Measurements from ENCODE around the gene NHEJ1.

DNA sequence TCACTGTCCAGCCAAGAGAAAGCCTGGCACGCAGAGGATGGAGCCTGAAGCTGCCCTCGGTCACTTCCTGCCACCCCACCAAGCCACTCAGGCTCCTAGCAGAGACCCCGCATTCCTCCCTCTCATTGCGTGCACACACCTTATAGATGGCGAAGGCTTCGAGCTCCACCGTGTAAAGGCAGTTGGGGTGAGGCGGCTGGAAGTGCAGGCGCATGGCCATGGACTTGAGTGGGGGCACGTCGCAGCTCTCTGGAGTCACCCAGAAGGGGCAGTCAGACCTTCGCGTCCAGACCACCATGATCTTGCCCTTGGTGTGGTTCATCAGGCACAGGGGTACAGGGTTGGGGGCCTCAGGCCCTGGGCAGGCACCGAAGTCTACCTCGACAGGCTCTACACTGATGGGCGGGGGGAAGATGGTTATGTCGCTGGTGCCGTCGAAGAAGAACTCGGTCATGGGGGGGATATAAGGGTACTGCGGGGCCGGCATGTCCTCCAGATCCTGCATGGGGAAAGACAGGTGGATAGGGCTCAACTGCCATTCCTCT, 133.0 kb downstream of the NHEJ1 start:
- TF ChIP-seq GRHL2 (CRISPR knock-in tag; IDR thresholded peaks at IDR 0.05; ENCODE audit: insufficient replicate concordance, severe bottlenecking) (no peak), CREB1 (CRISPR knock-in tag; IDR thresholded peaks at IDR 0.05) (no peak), ZNF219 (CRISPR knock-in tag; IDR thresholded peaks at IDR 0.05; ENCODE audit: borderline replicate concordance) (no peak), SMAD3 (CRISPR knock-in tag; IDR thresholded peaks at IDR 0.05; ENCODE audit: borderline replicate concordance) (no peak), FOXP1 (CRISPR knock-in tag; IDR thresholded peaks at IDR 0.05; ENCODE audit: borderline replicate concordance) (no peak), NFYB (CRISPR knock-in tag; conservative IDR thresholded peaks at IDR 0.05; ENCODE audit: low read depth) (no peak), TCF7 (CRISPR knock-in tag; IDR thresholded peaks at IDR 0.05; ENCODE audit: low read depth) (no peak)
- TF ChIP-seq, protein P1, sequence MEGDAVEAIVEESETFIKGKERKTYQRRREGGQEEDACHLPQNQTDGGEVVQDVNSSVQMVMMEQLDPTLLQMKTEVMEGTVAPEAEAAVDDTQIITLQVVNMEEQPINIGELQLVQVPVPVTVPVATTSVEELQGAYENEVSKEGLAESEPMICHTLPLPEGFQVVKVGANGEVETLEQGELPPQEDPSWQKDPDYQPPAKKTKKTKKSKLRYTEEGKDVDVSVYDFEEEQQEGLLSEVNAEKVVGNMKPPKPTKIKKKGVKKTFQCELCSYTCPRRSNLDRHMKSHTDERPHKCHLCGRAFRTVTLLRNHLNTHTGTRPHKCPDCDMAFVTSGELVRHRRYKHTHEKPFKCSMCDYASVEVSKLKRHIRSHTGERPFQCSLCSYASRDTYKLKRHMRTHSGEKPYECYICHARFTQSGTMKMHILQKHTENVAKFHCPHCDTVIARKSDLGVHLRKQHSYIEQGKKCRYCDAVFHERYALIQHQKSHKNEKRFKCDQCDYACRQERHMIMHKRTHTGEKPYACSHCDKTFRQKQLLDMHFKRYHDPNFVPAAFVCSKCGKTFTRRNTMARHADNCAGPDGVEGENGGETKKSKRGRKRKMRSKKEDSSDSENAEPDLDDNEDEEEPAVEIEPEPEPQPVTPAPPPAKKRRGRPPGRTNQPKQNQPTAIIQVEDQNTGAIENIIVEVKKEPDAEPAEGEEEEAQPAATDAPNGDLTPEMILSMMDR (IDR thresholded peaks at IDR 0.05) = no peak
